VCaP (cell line): ENCODE results near the gene HMCN2.

ENCODE experiments used
- H3K27ac ChIP-seq: fragments of 450-650 bp; 2 replicates; pipeline ENCODE4 v1.5.1; 2017
- TF ChIP-seq, protein P1 (sequence below): fragments of 450-650 bp; conservative IDR thresholded peaks from 2 replicates; pipeline ENCODE4 v1.5.1; 2017; ENCODE audit warnings: mild to moderate bottlenecking, moderate library complexity

The HMCN2 gene

DNA sequence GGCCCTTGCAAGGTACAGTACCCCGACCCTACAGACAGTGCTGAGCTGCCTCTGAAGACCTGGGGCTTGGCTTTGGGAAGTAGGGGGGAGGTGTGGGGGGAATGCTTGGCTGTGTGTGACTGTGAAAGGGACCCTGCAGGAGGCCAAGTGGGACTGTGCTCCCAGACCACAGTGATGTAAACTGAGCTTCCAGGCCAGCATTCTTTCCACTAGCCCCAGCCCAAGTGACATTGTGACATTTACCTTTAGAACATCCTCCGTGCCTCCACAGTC lies 31.2 kb downstream of the HMCN2 start:
- TF ChIP-seq, protein P1, sequence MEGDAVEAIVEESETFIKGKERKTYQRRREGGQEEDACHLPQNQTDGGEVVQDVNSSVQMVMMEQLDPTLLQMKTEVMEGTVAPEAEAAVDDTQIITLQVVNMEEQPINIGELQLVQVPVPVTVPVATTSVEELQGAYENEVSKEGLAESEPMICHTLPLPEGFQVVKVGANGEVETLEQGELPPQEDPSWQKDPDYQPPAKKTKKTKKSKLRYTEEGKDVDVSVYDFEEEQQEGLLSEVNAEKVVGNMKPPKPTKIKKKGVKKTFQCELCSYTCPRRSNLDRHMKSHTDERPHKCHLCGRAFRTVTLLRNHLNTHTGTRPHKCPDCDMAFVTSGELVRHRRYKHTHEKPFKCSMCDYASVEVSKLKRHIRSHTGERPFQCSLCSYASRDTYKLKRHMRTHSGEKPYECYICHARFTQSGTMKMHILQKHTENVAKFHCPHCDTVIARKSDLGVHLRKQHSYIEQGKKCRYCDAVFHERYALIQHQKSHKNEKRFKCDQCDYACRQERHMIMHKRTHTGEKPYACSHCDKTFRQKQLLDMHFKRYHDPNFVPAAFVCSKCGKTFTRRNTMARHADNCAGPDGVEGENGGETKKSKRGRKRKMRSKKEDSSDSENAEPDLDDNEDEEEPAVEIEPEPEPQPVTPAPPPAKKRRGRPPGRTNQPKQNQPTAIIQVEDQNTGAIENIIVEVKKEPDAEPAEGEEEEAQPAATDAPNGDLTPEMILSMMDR: no peak
- H3K27ac ChIP-seq: no peak overlapping the region

DNA sequence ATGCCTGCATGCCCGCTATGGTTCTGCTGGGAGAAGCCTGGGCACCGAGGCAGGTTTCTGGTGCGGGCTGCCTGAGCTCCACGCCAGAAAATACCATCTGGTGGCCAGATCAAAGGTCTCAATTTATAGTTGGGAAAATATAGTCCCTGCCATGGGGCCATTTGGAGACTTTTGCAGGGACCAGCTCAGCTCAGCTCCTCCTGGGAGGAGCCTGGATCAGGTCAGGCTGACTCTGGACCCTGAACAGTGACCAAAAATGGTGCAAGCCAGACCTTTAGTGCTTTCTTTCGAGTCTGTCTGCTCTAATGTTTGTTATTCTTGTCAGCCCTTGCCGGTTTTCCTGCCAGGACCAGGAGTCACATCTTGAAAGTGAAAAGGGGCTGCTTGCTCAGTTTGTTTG lies 31.8 kb downstream of the HMCN2 start:
- H3K27ac ChIP-seq: peak overlapping the region; percentile 21; the same call in 1 of the 2 replicates
- TF ChIP-seq, protein P1: no peak

DNA sequence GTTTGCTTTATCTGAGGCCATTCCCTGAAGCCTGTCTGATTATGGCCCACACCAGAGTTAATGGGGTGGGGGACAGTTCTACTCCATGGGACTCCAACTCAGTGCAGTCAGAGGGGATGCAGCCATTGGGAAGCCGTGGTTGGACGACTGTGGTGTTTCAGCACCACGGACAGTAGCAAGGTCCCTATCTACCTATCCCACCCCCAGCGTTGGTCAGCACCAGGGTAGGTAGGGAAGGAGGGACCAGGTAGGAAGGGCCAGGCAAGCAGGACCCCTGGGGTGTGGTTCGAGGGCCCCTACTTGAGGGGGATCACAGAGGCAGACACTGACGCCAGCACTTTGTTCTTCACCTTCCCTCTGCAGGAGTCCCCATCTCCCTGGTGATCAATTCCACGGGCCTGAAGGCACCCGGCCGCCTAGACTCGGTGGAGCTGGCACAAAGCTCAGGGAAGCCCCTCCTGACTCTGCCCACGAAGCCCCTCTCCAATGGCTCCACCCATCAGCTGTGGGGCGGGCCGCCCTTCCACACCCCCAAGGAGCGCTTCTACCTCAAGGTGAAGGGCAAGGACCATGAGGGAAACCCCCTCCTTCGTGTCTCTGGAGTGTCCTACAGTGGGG lies 33.2 kb downstream of the HMCN2 start:
- no peak overlapping the region for H3K27ac ChIP-seq
- TF ChIP-seq, protein P1: no peak

DNA sequence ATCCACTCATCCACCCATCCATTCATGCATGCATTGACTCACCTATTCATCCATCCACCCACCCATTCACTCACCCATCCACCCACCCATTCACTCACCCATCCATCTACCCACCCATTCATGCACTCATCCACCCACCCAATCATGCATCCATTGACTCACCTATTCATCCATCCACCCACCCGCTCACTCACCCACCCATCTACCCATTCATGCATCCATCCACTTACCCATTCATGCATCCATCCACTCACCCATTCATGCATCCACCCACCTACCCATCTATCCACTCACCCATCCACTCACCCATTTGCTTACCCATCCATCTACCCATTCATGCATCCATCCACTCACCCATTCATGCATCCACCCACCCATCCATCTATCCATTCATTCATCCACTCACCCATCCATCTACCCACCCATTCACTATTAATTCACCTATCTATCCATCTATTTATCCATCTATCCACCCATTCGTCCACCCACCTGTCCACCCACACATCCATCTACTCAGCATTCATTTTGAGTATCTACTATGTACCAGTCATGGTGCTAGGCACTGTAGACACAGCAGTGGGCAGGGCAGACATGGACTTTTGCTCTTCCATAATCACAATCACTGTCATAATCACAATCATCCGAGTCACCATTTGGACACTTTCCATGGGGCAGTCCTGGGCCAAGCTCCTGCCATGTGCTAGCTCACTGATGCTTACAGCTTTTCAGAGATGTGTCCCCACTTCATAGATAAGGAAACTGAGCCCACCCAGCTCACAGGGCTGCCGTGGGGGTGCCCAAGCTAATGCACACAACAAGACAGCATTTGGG lies 34.4 kb downstream of the HMCN2 start:
- TF ChIP-seq, protein P1: no peak

DNA sequence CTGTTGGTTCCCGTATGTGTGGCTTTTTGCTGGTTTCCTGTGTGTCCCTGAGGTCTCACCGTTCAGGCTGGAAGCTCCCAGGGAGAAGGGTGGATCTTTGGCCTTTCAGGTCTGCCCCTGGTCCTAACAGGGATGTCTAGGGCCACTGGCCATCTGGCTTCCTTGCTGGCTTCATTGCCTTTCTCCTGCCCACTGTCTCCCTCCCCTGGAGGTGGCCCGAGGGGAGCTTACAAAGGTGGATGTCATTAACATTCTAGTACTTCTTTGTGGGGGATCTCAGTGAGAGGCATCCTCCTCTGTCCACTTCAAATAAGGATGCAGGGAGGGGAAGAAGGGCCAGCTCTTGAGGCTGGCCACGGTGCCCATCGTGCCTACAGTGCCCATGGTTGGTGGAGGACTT lies 35.2 kb downstream of the HMCN2 start:
- no peak overlapping the region for H3K27ac ChIP-seq
- TF ChIP-seq, protein P1: no peak

More for the DNA sequence above, 34.4 kb downstream of the HMCN2 start:
- no peak overlapping the region for H3K27ac ChIP-seq

DNA sequence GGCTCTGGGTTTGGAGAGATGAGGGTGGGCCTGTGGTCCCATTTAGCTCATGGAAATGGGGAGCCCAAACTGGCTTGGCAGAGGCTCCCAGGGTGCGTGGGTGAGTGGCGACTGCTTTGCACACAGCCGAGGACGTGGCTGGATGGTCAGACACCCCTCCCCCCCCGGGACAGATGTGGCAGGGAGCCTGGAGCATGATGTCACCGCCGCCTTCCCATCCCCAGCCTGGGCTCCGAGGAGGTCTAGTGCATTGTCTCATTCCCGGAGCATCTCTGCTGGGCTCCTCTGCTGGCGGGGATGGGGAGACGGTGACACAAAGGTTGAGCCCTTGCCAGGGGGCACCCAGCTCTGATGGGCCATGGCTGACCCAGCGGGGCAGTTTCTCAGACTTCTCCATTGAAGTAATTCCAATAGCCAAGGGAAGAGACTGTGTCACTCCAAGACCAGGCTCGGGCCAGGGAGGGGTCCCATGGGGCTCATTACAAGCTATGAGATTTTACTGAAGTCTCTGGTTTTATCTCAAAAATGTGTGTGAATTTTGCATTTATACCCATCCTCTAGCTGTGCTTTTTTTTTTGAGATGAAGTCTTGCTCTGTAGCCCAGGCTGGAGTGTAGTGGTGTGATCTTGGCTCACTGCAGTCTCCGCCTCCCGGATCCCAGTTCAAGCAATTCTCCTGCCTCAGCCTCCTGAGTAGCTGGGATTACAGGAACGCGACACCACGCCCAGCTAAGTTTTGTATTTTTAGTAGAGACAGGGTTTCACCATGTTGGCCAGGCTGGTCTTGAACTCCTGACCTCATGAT lies 36.1 kb downstream of the HMCN2 start:
- TF ChIP-seq, protein P1: no peak
- no peak overlapping the region for H3K27ac ChIP-seq
